ENCODE measurements around the gene DUS2.

The DUS2 gene

DNA sequence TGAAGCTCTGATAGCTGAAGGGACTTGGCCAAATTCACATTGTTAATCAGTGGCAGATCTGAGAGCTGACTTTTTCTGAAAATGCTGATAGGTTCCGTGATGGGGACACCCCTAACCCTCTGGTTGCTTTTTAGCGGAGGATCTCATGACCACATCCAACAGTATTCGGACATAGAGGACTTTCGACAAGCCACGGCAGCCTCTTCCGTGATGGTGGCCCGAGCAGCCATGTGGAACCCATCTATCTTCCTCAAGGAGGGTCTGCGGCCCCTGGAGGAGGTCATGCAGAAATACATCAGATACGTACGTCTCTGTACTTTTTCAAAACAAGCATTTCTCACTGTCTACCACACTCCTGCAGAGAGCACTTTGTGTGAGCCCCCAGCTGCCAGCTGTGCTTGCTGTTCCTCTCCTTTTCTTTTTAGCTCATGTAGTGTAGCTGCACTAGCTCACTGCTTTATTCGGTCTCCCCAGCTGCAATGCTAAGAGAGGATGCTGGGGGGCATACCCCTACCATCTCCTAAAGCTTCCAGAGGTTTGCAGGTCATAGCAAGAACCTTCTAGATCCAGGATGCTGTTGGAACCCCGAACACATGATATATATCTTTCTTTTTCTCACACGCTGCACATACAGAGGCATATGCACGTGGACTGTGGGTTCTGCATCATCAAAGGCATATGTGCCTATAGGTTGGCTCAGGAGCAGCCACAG is 47.9 kb downstream of the DUS2 start:
- TF ChIP-seq, protein P1, sequence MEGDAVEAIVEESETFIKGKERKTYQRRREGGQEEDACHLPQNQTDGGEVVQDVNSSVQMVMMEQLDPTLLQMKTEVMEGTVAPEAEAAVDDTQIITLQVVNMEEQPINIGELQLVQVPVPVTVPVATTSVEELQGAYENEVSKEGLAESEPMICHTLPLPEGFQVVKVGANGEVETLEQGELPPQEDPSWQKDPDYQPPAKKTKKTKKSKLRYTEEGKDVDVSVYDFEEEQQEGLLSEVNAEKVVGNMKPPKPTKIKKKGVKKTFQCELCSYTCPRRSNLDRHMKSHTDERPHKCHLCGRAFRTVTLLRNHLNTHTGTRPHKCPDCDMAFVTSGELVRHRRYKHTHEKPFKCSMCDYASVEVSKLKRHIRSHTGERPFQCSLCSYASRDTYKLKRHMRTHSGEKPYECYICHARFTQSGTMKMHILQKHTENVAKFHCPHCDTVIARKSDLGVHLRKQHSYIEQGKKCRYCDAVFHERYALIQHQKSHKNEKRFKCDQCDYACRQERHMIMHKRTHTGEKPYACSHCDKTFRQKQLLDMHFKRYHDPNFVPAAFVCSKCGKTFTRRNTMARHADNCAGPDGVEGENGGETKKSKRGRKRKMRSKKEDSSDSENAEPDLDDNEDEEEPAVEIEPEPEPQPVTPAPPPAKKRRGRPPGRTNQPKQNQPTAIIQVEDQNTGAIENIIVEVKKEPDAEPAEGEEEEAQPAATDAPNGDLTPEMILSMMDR (IDR thresholded peaks at IDR 0.05; ENCODE audit: low read depth, low read length, missing control alignments) = no peak

DNA sequence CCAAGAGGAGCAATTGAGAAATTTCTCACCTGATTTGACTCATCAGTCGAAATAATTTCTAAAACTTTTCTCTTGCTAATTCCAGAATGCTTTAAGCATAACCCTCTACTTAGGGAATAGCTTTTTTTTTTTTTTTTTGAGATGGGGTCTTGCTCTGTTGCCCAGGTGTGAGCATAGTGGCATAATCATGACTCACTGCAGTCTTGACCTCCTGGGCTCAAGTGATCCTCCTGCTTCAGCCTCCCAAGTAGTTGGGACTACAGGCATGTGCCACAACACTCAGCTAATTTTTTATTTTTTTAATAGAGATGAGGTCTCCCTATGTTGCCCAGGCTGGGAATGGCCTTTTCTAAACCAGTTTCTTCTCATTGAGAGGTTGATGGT is 48.4 kb downstream of the DUS2 start:
- H3K4me3 ChIP-seq (ENCODE audit: low read depth, low read length) = no peak overlapping the region
- in situ Hi-C loops (cut with HindIII; ENCODE audit: low sequenced_read_pairs) = no loop called here
- TF ChIP-seq, protein P1 (IDR thresholded peaks at IDR 0.05; ENCODE audit: low read depth, low read length, missing control alignments) = no peak
- no peak for DNase-seq (ENCODE audit: low read depth)

More for the DNA sequence above, 47.9 kb downstream of the DUS2 start:
- in situ Hi-C loops (cut with HindIII; ENCODE audit: low sequenced_read_pairs) = no loop called here
- no peak overlapping the region for H3K4me3 ChIP-seq (ENCODE audit: low read depth, low read length)
- no peak for DNase-seq (ENCODE audit: low read depth)

DNA sequence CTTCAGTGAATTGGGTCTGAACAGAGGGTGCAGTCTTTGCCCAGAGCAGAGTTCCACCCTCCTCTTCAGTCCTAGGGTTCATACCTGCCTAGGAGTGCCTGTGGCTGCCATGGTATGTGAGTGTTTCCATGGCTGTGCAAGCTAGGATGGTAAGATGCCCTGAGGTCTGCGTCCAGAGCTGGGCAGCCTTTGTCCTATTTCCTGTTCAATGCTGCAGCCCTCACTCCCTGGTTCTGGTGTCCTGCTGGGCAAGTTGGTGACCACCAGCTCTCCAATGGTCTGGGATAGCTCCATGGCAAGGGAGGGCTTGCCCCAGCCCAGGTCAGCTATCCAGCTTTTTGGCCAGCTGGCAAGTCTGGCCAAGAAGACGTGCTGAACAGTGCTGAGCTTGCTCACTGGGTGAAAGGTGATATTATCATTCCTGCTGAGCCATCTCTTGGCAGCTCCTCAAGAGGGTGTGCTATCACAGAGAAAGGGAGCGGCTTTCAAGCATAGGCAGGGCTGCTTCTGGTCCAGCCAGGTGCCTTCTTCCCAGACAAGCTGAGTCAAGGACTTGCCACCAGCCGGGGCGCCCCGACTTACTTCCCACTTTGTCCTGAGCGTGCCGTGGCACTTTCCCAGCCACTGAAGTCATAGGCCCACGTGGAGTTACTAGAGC is 49.1 kb downstream of the DUS2 start:
- H3K4me3 ChIP-seq (ENCODE audit: low read depth, low read length) = no peak overlapping the region
- TF ChIP-seq, protein P1 (IDR thresholded peaks at IDR 0.05; ENCODE audit: low read depth, low read length, missing control alignments) = no peak
- no peak for DNase-seq (ENCODE audit: low read depth)
- in situ Hi-C loops (cut with HindIII; ENCODE audit: low sequenced_read_pairs) = no loop called here

DNA sequence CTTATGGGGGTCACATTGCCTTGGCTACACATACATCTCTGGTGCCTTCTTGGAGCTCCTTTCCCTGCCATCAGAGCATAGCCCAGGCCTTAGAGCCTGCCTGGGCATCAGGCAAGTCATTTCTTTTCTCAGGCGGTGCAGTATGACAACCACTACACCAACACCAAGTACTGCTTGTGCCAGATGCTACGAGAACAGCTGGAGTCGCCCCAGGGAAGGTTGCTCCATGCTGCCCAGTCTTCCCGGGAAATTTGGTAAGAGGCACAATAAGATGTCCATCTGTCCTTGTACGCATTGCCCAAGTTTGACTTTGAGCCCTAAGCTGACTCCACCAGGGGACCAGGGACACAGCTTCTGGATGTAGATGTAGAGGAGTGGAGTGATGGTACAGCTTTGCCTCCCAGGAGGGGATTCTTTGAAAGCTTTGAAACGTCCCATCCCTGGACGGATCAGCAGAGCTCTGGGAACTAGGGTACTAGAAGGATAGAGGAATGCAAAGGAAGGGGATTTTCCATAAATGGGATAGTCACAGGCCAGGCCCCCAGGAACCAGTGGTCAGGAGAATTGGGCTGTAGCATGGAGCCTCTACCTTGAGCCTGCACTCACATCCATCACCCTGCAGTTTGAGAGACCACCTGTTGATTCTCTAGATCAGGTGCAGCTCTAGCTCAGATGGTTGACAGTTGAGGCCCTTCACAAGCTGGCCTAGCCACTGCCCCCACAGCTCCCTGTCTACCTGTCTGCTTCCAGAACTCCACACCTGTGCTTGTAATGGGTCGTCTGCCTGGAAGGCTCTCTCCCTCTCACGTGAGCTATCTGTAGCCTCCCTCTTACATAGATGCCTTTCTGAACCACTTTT is 51.0 kb downstream of the DUS2 start:
- in situ Hi-C loops (cut with HindIII; ENCODE audit: low sequenced_read_pairs) = no loop called here
- TF ChIP-seq, protein P1 (IDR thresholded peaks at IDR 0.05; ENCODE audit: low read depth, low read length, missing control alignments) = no peak
- DNase-seq (ENCODE audit: low read depth) = no peak
- no peak overlapping the region for H3K4me3 ChIP-seq (ENCODE audit: low read depth, low read length)

DNA sequence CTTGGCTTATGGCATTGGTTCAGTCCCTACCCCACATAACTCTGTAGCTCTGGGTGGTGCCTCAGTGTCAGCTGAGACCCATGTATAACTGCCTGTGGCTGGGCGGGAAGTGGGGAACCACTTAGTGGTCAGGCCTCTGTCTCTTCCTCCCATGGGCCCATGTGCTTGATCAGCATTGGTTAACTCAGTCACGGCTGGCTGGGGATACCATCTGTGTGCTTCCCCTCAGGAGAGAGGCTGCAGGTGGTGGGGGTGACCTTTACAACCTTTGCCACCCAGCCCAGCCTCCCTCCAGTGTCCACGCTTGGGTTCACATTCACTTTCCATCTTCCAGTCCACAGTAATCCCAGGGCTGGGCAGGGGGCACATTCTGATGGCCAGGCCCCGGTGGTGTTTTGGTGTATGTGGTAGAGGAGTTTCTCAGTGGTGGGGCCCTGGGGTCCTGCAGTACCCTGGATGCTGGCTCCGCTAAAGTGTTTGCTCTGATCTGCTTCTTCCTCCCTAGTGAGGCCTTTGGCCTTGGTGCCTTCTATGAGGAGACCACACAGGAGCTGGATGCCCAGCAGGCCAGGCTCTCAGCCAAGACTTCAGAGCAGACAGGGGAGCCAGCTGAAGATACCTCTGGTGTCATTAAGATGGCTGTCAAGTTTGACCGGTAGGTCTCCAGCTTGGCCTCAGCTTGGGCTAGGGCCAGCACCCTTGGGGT is 51.9 kb downstream of the DUS2 start:
- DNase-seq (ENCODE audit: low read depth) = no peak
- H3K4me3 ChIP-seq (ENCODE audit: low read depth, low read length) = no peak overlapping the region
- in situ Hi-C loops (cut with HindIII; ENCODE audit: low sequenced_read_pairs) = no loop called here
- TF ChIP-seq, protein P1 (IDR thresholded peaks at IDR 0.05; ENCODE audit: low read depth, low read length, missing control alignments) = no peak

DNA sequence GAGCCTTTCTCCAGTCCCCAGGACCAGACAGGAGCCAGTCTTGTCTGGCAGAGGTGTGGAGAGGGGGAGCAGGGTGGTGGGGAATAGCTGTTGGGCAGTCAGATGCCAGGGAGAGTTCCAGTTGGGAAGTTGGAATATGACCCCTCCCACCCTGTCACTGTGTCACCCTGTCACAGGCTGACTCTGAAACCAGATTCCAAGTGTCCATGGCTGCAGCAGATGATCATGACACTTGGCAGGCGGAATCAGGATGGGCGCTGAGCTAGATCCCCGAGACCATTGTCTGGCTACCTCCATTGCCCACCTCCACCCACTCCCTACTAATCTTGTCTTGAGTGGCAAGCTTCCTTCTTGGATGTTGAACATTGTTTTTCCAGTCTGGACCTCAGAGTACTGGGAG is 52.9 kb downstream of the DUS2 start:
- DNase-seq (ENCODE audit: low read depth) = no peak
- in situ Hi-C loops (cut with HindIII; ENCODE audit: low sequenced_read_pairs) = no loop called here
- no peak overlapping the region for H3K4me3 ChIP-seq (ENCODE audit: low read depth, low read length)
- TF ChIP-seq, protein P1 (IDR thresholded peaks at IDR 0.05; ENCODE audit: low read depth, low read length, missing control alignments) = no peak

All from astrocyte of the cerebellum (primary cell).